D721Med (cell line): ENCODE data around the gene GNAS.

Source experiments
- DNase-seq: peaks from one replicate; pipeline ENCODE4 v3.0.0; 2011; ENCODE audit warnings: low spot score; ENCODE audit not compliant: insufficient read length
- FAIRE-seq: peaks from 2 replicates; lab custom pipeline; 2011; peaks lifted over from hg19 to GRCh38; lab: Jason Lieb, UNC
- CTCF ChIP-seq: IDR thresholded peaks from 2 replicates; pipeline ENCODE4 v1.5.1; 2012; ENCODE audit warnings: mild to moderate bottlenecking, control low read depth; ENCODE audit not compliant: insufficient read depth; ENCODE audit errors: missing control alignments

GNAS gene

DNA sequence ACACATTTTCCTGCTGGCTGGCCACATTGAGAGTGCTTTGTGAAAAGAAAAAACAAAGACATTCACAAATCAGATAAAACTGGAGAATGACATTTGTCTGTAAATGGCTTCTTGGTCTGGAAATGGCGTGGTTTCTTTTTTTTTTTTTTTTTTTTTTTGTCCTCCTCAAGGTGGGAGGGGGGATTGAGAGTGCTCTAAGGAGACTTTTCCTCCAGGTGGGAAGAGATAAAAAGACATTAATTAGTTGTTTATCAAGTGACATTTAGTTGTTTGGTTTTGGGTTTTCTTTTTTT, 40.4 kb downstream of the GNAS start:
- TF ChIP-seq CTCF: no peak
- DNase-seq (no peak), FAIRE-seq (no peak)

DNA sequence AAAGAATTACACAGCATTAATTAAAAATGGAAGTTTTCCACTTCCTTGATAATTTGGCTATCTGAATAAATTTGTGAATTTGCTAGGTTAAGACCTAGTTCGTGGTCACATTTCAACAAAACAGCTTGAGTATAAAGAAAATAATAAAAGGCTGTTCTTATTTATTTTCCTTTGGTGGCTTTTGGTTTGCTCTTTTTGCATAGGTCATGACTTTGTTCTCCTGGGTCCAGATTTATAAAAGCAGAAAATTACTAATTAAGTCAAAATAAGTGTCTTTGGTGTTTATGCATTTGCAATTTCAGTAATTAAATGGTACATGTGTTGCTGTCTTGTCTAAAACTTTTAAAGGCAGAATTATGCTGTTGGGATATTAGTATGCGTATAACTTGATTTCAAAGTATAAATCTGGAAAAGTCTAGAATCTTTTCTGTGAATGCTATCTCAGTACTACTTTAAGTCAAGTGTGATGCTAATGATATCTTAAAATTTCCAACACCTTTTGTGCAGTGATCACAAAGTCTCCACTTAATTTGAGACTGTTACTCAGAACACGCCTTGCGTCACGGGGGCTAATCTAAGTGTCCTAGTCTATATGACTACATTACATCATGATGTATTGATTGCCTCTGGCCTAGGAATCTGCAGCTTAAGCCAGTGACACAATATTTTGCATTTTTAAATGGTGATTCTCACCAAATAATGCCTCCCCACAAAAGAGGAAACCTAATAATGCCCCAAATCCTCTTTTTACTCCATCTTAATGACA, 41.0 kb downstream of the GNAS start:
- FAIRE-seq (peak; percentile 53), DNase-seq (no peak)
- TF ChIP-seq CTCF: no peak

DNA sequence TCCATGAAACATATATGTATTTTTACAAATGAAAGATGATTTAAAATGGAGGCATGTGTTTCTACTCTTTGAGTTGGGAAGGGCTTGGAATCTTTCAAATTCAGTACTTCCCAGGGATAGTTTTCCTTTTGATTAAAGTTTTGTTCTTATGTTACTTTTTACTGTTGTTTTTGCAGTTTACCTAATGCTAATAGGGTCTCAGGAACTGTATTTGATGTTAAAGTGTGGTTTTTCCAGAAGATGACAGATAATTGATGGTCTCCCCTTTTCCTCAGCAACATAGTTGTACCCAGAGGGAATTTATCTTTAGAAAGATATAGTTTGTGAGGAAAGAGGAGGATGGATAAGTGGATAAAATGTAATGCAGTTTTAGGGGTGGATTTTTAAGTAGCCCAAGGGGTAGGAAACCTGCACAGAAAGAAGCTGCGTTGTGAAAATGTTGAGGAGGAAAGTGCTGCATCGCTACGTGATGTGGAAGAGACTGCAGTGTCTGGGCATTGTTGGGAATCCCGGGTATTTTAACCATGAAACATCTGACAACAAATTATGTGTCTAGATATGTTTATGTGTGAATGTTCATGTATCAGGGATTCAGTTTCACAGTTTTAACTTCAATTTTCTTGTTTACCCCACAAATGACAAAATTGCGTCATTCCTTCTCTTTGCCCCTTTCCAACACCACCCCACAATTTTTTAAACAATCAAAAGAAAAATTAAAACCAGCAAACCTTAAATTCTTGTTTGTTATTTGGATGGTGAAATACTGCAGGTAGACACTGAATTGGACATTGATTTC, 42.3 kb downstream of the GNAS start:
- DNase-seq (no peak), FAIRE-seq (no peak)
- TF ChIP-seq CTCF: no peak

- FAIRE-seq (no peak), DNase-seq (no peak)
- TF ChIP-seq CTCF: no peak
Measured at GRCh38 chr20:58895448-58896180, 43.1 kb downstream of the GNAS start.

- DNase-seq (no peak), FAIRE-seq (no peak)
- no peak for TF ChIP-seq CTCF
Measured at GRCh38 chr20:58896820-58897219, 44.3 kb downstream of the GNAS start.

DNA sequence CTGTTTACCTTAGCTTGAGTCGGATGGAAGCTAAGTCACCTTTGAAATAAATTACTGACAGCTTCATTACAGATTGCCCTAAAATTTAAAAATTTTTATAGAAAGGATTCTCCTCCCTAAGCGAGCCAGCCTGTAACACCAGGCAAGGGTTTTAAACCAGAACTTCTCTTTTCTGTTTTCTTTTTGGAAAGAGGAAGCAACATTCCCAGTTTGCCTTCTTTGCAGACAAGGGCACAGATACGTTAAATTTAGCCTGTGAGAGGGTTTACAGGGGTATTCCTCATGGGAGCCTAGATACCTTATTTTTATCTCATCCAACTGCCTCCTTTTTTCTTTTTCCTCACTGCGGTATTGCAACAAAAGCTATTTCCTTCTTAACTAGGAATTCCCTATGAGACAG, 45.0 kb downstream of the GNAS start:
- DNase-seq (no peak), FAIRE-seq (no peak)
- TF ChIP-seq CTCF: no peak
